ENCODE data around the gene CCDC50.

CCDC50 gene

GRCh38 chr3:191383124-191383523 is 53.9 kb downstream of the CCDC50 start:
- H3K4me2 ChIP-seq (ENCODE audit: low read length), result peak overlapping the region; percentile 17; the same call in 1 of the 2 replicates
- H3K9me3 ChIP-seq (ENCODE audit: control insufficient read depth, insufficient read depth, low read length), result no peaks in the 10 kb centered on the region
- H3K27me3 ChIP-seq (ENCODE audit: control insufficient read depth, low read length), result no peaks in the 10 kb centered on the region
- H3K4me1 ChIP-seq (ENCODE audit: control insufficient read depth, low read length), result peaks cover 13% of the 10 kb centered on the region
- no peaks in the 10 kb centered on the region for H4K20me1 ChIP-seq (ENCODE audit: control insufficient read depth, insufficient read depth, low read depth, low read length)
- H3K9me2 ChIP-seq (replicated peaks; ENCODE audit: control insufficient read depth, low read length), result no peaks in the 10 kb centered on the region
- H3K36me3 ChIP-seq (ENCODE audit: control insufficient read depth, low read length), result peaks cover 29% of the 10 kb centered on the region
- H3F3A ChIP-seq (ENCODE audit: control insufficient read depth, insufficient read depth), result no peaks in the 10 kb centered on the region
- H3K27ac ChIP-seq (ENCODE audit: low read depth, low read length), result no peak overlapping the region
- TF ChIP-seq CTCF (IDR thresholded peaks at IDR 0.05; ENCODE audit: low read depth, low read length, poor library complexity, severe bottlenecking) (no peak), EZH2phosphoT487 (IDR thresholded peaks at IDR 0.05; ENCODE audit: borderline replicate concordance, low read length) (no peak)
- H3K79me2 ChIP-seq (ENCODE audit: control insufficient read depth, low read length), result no peaks in the 10 kb centered on the region
- no peak overlapping the region for H3K4me3 ChIP-seq (ENCODE audit: low read length)

GRCh38 chr3:191385101-191385500 is 55.9 kb downstream of the CCDC50 start:
- H3F3A ChIP-seq (ENCODE audit: control insufficient read depth, insufficient read depth), result no peaks in the 10 kb centered on the region
- peaks cover 13% of the 10 kb centered on the region for H3K4me1 ChIP-seq (ENCODE audit: control insufficient read depth, low read length)
- no peak overlapping the region for H3K27ac ChIP-seq (ENCODE audit: low read depth, low read length)
- no peak overlapping the region for H3K4me2 ChIP-seq (ENCODE audit: low read length)
- peaks cover 34% of the 10 kb centered on the region for H3K36me3 ChIP-seq (ENCODE audit: control insufficient read depth, low read length)
- H3K4me3 ChIP-seq (ENCODE audit: low read length), result no peak overlapping the region
- no peaks in the 10 kb centered on the region for H3K27me3 ChIP-seq (ENCODE audit: control insufficient read depth, low read length)
- H3K9me3 ChIP-seq (ENCODE audit: control insufficient read depth, insufficient read depth, low read length), result no peaks in the 10 kb centered on the region
- TF ChIP-seq EZH2phosphoT487 (IDR thresholded peaks at IDR 0.05; ENCODE audit: borderline replicate concordance, low read length) (no peak), CTCF (IDR thresholded peaks at IDR 0.05; ENCODE audit: low read depth, low read length, poor library complexity, severe bottlenecking) (no peak)
- no peaks in the 10 kb centered on the region for H3K9me2 ChIP-seq (replicated peaks; ENCODE audit: control insufficient read depth, low read length)
- no peaks in the 10 kb centered on the region for H3K79me2 ChIP-seq (ENCODE audit: control insufficient read depth, low read length)
- no peaks in the 10 kb centered on the region for H4K20me1 ChIP-seq (ENCODE audit: control insufficient read depth, insufficient read depth, low read depth, low read length)

- Histone ChIP-seq H3K27ac (ENCODE audit: low read depth, low read length) (no peak overlapping the region), H3K36me3 (ENCODE audit: control insufficient read depth, low read length) (peaks cover 23% of the 10 kb centered on the region), H3F3A (ENCODE audit: control insufficient read depth, insufficient read depth) (no peaks in the 10 kb centered on the region), H3K4me3 (ENCODE audit: low read length) (no peak overlapping the region), H4K20me1 (ENCODE audit: control insufficient read depth, insufficient read depth, low read depth, low read length) (no peaks in the 10 kb centered on the region), H3K9me2 (replicated peaks; ENCODE audit: control insufficient read depth, low read length) (no peaks in the 10 kb centered on the region), H3K4me1 (ENCODE audit: control insufficient read depth, low read length) (peaks cover 7% of the 10 kb centered on the region), H3K4me2 (ENCODE audit: low read length) (no peak overlapping the region), H3K79me2 (ENCODE audit: control insufficient read depth, low read length) (no peaks in the 10 kb centered on the region), H3K9me3 (ENCODE audit: control insufficient read depth, insufficient read depth, low read length) (no peaks in the 10 kb centered on the region), H3K27me3 (ENCODE audit: control insufficient read depth, low read length) (no peaks in the 10 kb centered on the region)
- TF ChIP-seq EZH2phosphoT487 (IDR thresholded peaks at IDR 0.05; ENCODE audit: borderline replicate concordance, low read length) (no peak), CTCF (IDR thresholded peaks at IDR 0.05; ENCODE audit: low read depth, low read length, poor library complexity, severe bottlenecking) (no peak)
Measured at GRCh38 chr3:191387441-191388077, 58.4 kb downstream of the CCDC50 start.
